Activated naive CD4-positive, alpha-beta T cell treated with anti-CD3 and anti-CD28 coated beads, Interleukin-2, amount 50 U/mL, for 72 hours (primary cell): ENCODE measurements around the gene NOP10. TPM values are rescaled to one million over a fixed set of nuclear protein-coding genes. Genes with fewer than 3 reads are reported as not detected.
"Not testable (repeated sequence)": the region's sequence is repeated elsewhere in the genome, so short reads cannot be mapped to it uniquely, and the experiment has no call there.

Experiments used
- ATAC-seq, 2 donors: fragments of 150-1000 bp; cut with Tn5 transposase; 2 replicates each; pipeline ENCODE4 v1.10.0; 2021; ENCODE audit warnings: mild to moderate bottlenecking in 2 of 2, moderate library complexity in 2 of 2
- DNase-seq, 2 donors: peaks; one replicate each; pipeline ENCODE4 v3.0.0; 2021 to 2022; ENCODE audit warnings: low spot score in 2 of 2
- H3K27ac Mint-ChIP-seq, 2 donors: one replicate each; pipeline ENCODE4 v1.8.0; 2022; ENCODE audit warnings: mild to moderate bottlenecking in 2 of 2, mixed read lengths in 2 of 2
- H3K36me3 Mint-ChIP-seq, 2 donors: one replicate each; pipeline ENCODE4 v1.8.0; 2022; ENCODE audit warnings: mixed read lengths in 2 of 2
- H3K9me3 Mint-ChIP-seq, 2 donors: one replicate each; pipeline ENCODE4 v1.8.0; 2022; ENCODE audit warnings: mixed read lengths in 2 of 2
- total RNA-seq, 2 donors: library from RNA; stranded (reverse); gene quantifications; one replicate each; pipeline ENCODE4 v1.2.3, GENCODE V29; 2022

Gene NOP10
- 100 to 1,000 TPM; 182 to 202 TPM for total RNA-seq

- ATAC-seq (peak; percentile 93 to 94), DNase-seq (peak; percentile 96)
- Mint-ChIP-seq H3K9me3 (no peaks in the 10 kb centered on the region), H3K36me3 (peaks cover 11 to 20% of the 10 kb centered on the region in 2 donors), H3K27ac (peak within 1 kb of the TSS in 1 of 2 donors; percentile 97)
Observed at GRCh38 chr15:34342737-34343575, at the start of gene NOP10, which contains the start of gene NUTM1. Gene NOP10 (minus strand): TSS chr15:34343136. CDS start chr15:34343073, 63 bp downstream. Gene NUTM1 (plus strand): TSS chr15:34343315. CDS start chr15:34343697, 382 bp downstream.

- DNase-seq, H3K9me3 Mint-ChIP-seq, ATAC-seq, H3K36me3 Mint-ChIP-seq, H3K27ac Mint-ChIP-seq: not testable (repeated sequence)
Observed at GRCh38 chr15:34389594-34390086, 46.7 kb upstream of the NOP10 start.

GRCh38 chr15:34381829-34382521 lies 39.0 kb upstream of the NOP10 start:
- H3K27ac Mint-ChIP-seq, DNase-seq, H3K36me3 Mint-ChIP-seq, H3K9me3 Mint-ChIP-seq, ATAC-seq: not testable (repeated sequence)

- not testable (repeated sequence) for H3K27ac Mint-ChIP-seq, H3K9me3 Mint-ChIP-seq, H3K36me3 Mint-ChIP-seq, DNase-seq, ATAC-seq
Observed at GRCh38 chr15:34380491-34380890, 37.6 kb upstream of the NOP10 start.

GRCh38 chr15:34376856-34377255 lies 33.9 kb upstream of the NOP10 start:
- H3K27ac Mint-ChIP-seq: no peak overlapping the region
- ATAC-seq: no peak
- H3K36me3 Mint-ChIP-seq: no peaks in the 10 kb centered on the region
- DNase-seq: no peak
- no peaks in the 10 kb centered on the region for H3K9me3 Mint-ChIP-seq

- not testable (repeated sequence) for ATAC-seq, H3K9me3 Mint-ChIP-seq, H3K36me3 Mint-ChIP-seq, H3K27ac Mint-ChIP-seq, DNase-seq
Observed at GRCh38 chr15:34375541-34375940, 32.6 kb upstream of the NOP10 start.

- Mint-ChIP-seq H3K27ac (no peak overlapping the region), H3K9me3 (no peaks in the 10 kb centered on the region), H3K36me3 (no peaks in the 10 kb centered on the region)
- DNase-seq (no peak), ATAC-seq (no peak)
Observed at GRCh38 chr15:34374816-34375215, 31.9 kb upstream of the NOP10 start.

- no peaks in the 10 kb centered on the region for H3K9me3 Mint-ChIP-seq
- no peaks in the 10 kb centered on the region for H3K36me3 Mint-ChIP-seq
- ATAC-seq (no peak), DNase-seq (no peak)
- H3K27ac Mint-ChIP-seq: peak overlapping the region in 1 of 2 donors; percentile 0
Observed at GRCh38 chr15:34373951-34374350, 31.0 kb upstream of the NOP10 start.

GRCh38 chr15:34370643-34371042 lies 27.7 kb upstream of the NOP10 start:
- H3K36me3 Mint-ChIP-seq: peaks cover 0 to 7% of the 10 kb centered on the region in 2 donors
- DNase-seq (no peak), ATAC-seq (no peak)
- H3K27ac Mint-ChIP-seq: peak overlapping the region in 1 of 2 donors; percentile 18
- no peaks in the 10 kb centered on the region for H3K9me3 Mint-ChIP-seq

GRCh38 chr15:34370129-34370528 lies 27.2 kb upstream of the NOP10 start:
- ATAC-seq: no peak
- H3K9me3 Mint-ChIP-seq: no peaks in the 10 kb centered on the region
- no peak for DNase-seq
- H3K36me3 Mint-ChIP-seq: peaks cover 0 to 7% of the 10 kb centered on the region in 2 donors
- H3K27ac Mint-ChIP-seq: peak overlapping the region in 1 of 2 donors; percentile 18

- Mint-ChIP-seq H3K27ac (peak within 1 kb of the TSS; percentile 94 to 95), H3K9me3 (no peaks in the 10 kb centered on the region), H3K36me3 (peaks cover 7 to 8% of the 10 kb centered on the region in 2 donors)
- DNase-seq (peak; percentile 86 to 88), ATAC-seq (peak; percentile 90 to 91)
Observed at GRCh38 chr15:34367101-34368081, 24.5 kb upstream of the NOP10 start, which contains the start of gene LPCAT4. Gene LPCAT4 (minus strand): TSS chr15:34367196. CDS start chr15:34367100, 96 bp downstream.

GRCh38 chr15:34366271-34367065 lies 23.5 kb upstream of the NOP10 start:
- peaks cover 7 to 13% of the 10 kb centered on the region in 2 donors for H3K36me3 Mint-ChIP-seq

GRCh38 chr15:34365836-34366235 lies 22.9 kb upstream of the NOP10 start:
- Mint-ChIP-seq H3K36me3 (peaks cover 7 to 13% of the 10 kb centered on the region in 2 donors), H3K9me3 (no peaks in the 10 kb centered on the region), H3K27ac (peak overlapping the region; percentile 41 to 95)
- ATAC-seq: no peak
- no peak for DNase-seq

More at GRCh38 chr15:34366271-34367065, 23.5 kb upstream of the NOP10 start:
- peak in 1 of 2 donors; percentile 28 for ATAC-seq
- peak; percentile 50 to 64 for DNase-seq
- no peaks in the 10 kb centered on the region for H3K9me3 Mint-ChIP-seq
- H3K27ac Mint-ChIP-seq: peak overlapping the region; percentile 94 to 95

- H3K36me3 Mint-ChIP-seq: peaks cover 7 to 13% of the 10 kb centered on the region in 2 donors
- no peaks in the 10 kb centered on the region for H3K9me3 Mint-ChIP-seq
- ATAC-seq (no peak), DNase-seq (no peak)
- peak overlapping the region in 1 of 2 donors; percentile 95 for H3K27ac Mint-ChIP-seq
Observed at GRCh38 chr15:34365091-34365825, 22.3 kb upstream of the NOP10 start.

GRCh38 chr15:34364041-34364440 lies 21.1 kb upstream of the NOP10 start:
- Mint-ChIP-seq H3K27ac (no peak overlapping the region), H3K9me3 (no peaks in the 10 kb centered on the region), H3K36me3 (peaks cover 7 to 13% of the 10 kb centered on the region in 2 donors)
- DNase-seq (no peak), ATAC-seq (no peak)
